Trophoblast cell (in vitro differentiated cells and primary cell): ENCODE results near the gene AKIP1.
"Not testable (repeated sequence)": the region's sequence is repeated elsewhere in the genome, so short reads cannot be mapped to it uniquely, and the experiment has no call there.

Experiments
- DNase-seq, 2 donors: peaks; one replicate each; pipeline ENCODE4 v3.0.0-alpha.2; 2016
- H2AFZ ChIP-seq: 2 replicates; pipeline ENCODE4 v1.6.1; 2013; ENCODE audit warnings: low read length, moderate library complexity, mild to moderate bottlenecking; ENCODE audit not compliant: insufficient read depth, poor library complexity
- H2AK5ac ChIP-seq: 2 replicates; pipeline ENCODE4 v1.6.1; 2013; ENCODE audit warnings: mild to moderate bottlenecking, low read length
- H2BK120ac ChIP-seq: 2 replicates; pipeline ENCODE4 v1.6.1; 2013; ENCODE audit warnings: low read length, mild to moderate bottlenecking, moderate library complexity; ENCODE audit not compliant: insufficient read depth, poor library complexity
- H2BK12ac ChIP-seq: 2 replicates; pipeline ENCODE4 v1.6.1; 2013; ENCODE audit warnings: mild to moderate bottlenecking, low read length, moderate library complexity
- H2BK5ac ChIP-seq: 2 replicates; pipeline ENCODE4 v1.6.1; 2013; ENCODE audit warnings: low read length, low read depth, moderate library complexity, mild to moderate bottlenecking; ENCODE audit not compliant: poor library complexity
- H3K14ac ChIP-seq: 2 replicates; pipeline ENCODE4 v1.6.1; 2013; ENCODE audit warnings: mild to moderate bottlenecking, low read length
- H3K18ac ChIP-seq: 2 replicates; pipeline ENCODE4 v1.6.1; 2013; ENCODE audit warnings: mild to moderate bottlenecking, low read length
- H3K23ac ChIP-seq: 2 replicates; pipeline ENCODE4 v1.6.1; 2013; ENCODE audit warnings: low read length
- H3K27ac ChIP-seq: 2 replicates; pipeline ENCODE4 v1.5.1; 2013; ENCODE audit warnings: low read depth, mild to moderate bottlenecking, inconsistent platforms, low read length, moderate library complexity
- H3K27me3 ChIP-seq: 2 replicates; pipeline ENCODE4 v1.6.1; 2013; ENCODE audit warnings: inconsistent platforms, mild to moderate bottlenecking, low read length, moderate library complexity; ENCODE audit not compliant: insufficient read depth
- H3K36me3 ChIP-seq, 2 experiments: 1 replicate in 1 of 2; 2 replicates in 1 of 2; pipeline ENCODE4 v1.6.1; 2013; ENCODE audit warnings: low read length in 2 of 2, mild to moderate bottlenecking in 2 of 2, moderate library complexity in 1 of 2; ENCODE audit not compliant: insufficient read depth in 2 of 2, control insufficient read depth in 1 of 2
- H3K4ac ChIP-seq: 2 replicates; pipeline ENCODE4 v1.6.1; 2013; ENCODE audit warnings: low read depth, mild to moderate bottlenecking, low read length, moderate library complexity
- H3K4me1 ChIP-seq, 2 experiments: 1 replicate in 1 of 2; 2 replicates in 1 of 2; pipeline ENCODE4 v1.6.1; 2013; ENCODE audit warnings: low read length in 2 of 2, mild to moderate bottlenecking in 2 of 2, moderate library complexity in 1 of 2; ENCODE audit not compliant: insufficient read depth in 2 of 2, control insufficient read depth in 1 of 2
- H3K4me2 ChIP-seq: 2 replicates; pipeline ENCODE4 v1.6.1; 2013; ENCODE audit warnings: inconsistent platforms, mild to moderate bottlenecking, low read length, moderate library complexity
- H3K4me3 ChIP-seq: 2 replicates; pipeline ENCODE4 v1.5.1; 2013; ENCODE audit warnings: mild to moderate bottlenecking, low read depth, low read length, inconsistent platforms
- H3K79me1 ChIP-seq: one replicate; pipeline ENCODE4 v1.6.1; 2013; ENCODE audit warnings: low read length
- H3K79me2 ChIP-seq: 2 replicates; pipeline ENCODE4 v1.6.1; 2013; ENCODE audit warnings: low read length, mild to moderate bottlenecking; ENCODE audit not compliant: control insufficient read depth, insufficient read depth, poor library complexity
- H3K9ac ChIP-seq: 2 replicates; pipeline ENCODE4 v1.6.1; 2013; ENCODE audit warnings: mild to moderate bottlenecking, low read length
- H3K9me3 ChIP-seq: 2 replicates; pipeline ENCODE4 v1.6.1; 2013; ENCODE audit warnings: low read depth, mild to moderate bottlenecking, control low read depth, inconsistent platforms, low read length; ENCODE audit not compliant: insufficient read depth
- H4K12ac ChIP-seq: 2 replicates; pipeline ENCODE4 v1.6.1; 2013; ENCODE audit warnings: low read depth, mild to moderate bottlenecking, low read length, moderate library complexity
- H4K8ac ChIP-seq: 2 replicates; pipeline ENCODE4 v1.6.1; 2013; ENCODE audit warnings: low read depth, mild to moderate bottlenecking, low read length, moderate library complexity
- H4K91ac ChIP-seq: one replicate; pipeline ENCODE4 v1.6.1; 2013; ENCODE audit warnings: low read depth, mild to moderate bottlenecking, low read length, moderate library complexity
- WGBS: extraction: QIAGEN DNeasy Blood & Tissue Kit; methylation state at CpG from one replicate; pipeline ENCODE4 v1.1.7; 2013; ENCODE audit warnings: missing lambda C conversion rate; ENCODE audit not compliant: insufficient read length, insufficient coverage; ENCODE audit errors: extremely low coverage; 5-methylcytosine and 5-hydroxymethylcytosine counted together

The AKIP1 gene

DNA sequence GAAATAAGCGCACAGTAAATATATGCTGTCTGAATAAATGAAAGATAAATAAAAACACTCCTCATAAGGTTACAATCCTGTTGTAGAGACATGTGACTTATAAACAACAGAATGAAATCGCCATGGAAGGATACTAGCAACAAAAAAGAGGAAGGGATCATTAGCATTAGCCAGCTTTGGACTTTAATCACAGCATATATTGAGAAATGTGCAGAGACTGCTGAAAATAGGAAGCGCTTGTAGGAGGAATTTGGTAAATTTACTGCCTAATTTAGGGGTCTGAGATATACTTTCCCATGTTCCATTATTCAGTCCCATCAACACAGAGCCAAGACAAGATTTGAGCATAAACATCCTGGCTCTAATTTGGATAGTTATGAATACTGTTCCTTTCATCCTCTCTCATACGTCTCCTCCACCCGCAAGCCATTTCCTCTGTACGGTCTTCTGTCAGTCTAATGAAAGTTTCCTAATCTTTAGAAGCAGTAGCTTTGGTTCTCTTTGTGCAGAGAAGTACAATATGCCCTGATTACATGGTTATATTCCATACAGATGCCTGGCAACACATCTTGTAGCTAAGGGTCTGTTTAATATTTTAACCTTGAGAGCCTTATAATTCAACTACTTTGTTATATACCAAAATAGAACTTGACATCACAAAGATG is 37.1 kb upstream of the AKIP1 start:
- no peak overlapping the region for H3K18ac ChIP-seq
- H2BK12ac ChIP-seq = no peak overlapping the region
- DNase-seq = no peak
- no CpG with 5 or more reads among the region's 6 CpGs for WGBS
- no peak overlapping the region for H3K4me3 ChIP-seq
- no peaks in the 10 kb centered on the region for H3K36me3 ChIP-seq
- H3K79me1 ChIP-seq = peaks cover 7% of the 10 kb centered on the region
- H3K79me2 ChIP-seq = peaks cover 6% of the 10 kb centered on the region
- H3K27me3 ChIP-seq = no peaks in the 10 kb centered on the region
- no peak overlapping the region for H3K27ac ChIP-seq
- no peaks in the 10 kb centered on the region for H3K9me3 ChIP-seq
- H3K4me1 ChIP-seq = peaks cover 0 to 3% of the 10 kb centered on the region in 2 experiments
- no peak overlapping the region for H2AK5ac ChIP-seq
- no peak overlapping the region for H3K23ac ChIP-seq
- H2BK120ac ChIP-seq = no peak overlapping the region
- no peak overlapping the region for H2BK5ac ChIP-seq
- H3K4me2 ChIP-seq = no peak overlapping the region
- no peak overlapping the region for H3K14ac ChIP-seq
- no peak overlapping the region for H3K9ac ChIP-seq
- H3K4ac ChIP-seq = no peak overlapping the region
- no peak overlapping the region for H4K12ac ChIP-seq
- H4K91ac ChIP-seq = no peak overlapping the region
- no peak overlapping the region for H4K8ac ChIP-seq
- no peak overlapping the region for H2AFZ ChIP-seq

DNA sequence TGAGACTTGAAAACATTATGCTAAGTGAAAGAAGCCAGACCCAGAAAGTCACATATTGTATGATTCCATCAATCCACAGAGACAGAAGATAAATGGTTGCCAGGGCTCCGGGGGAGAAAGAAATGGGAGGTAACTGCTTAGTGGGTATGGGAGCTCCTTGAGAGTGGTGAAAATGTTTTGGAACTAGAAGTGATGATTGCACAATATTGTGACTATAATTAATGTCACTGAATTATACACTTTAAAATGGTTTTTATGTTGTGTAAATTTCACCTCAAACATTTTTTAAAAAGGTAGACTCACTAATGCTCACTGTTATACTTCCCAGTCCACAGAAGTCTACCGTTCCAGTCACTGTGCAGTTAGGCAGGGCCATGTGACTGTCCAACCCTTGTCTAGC is 32.2 kb upstream of the AKIP1 start:
- H3K14ac ChIP-seq = no peak overlapping the region
- no peaks in the 10 kb centered on the region for H3K79me1 ChIP-seq
- H3K4ac ChIP-seq = no peak overlapping the region
- no peaks in the 10 kb centered on the region for H3K9me3 ChIP-seq
- no CpG with 5 or more reads among the region's 2 CpGs for WGBS
- no peak overlapping the region for H4K12ac ChIP-seq
- no peak overlapping the region for H3K27ac ChIP-seq
- H2BK120ac ChIP-seq = no peak overlapping the region
- H3K79me2 ChIP-seq = no peaks in the 10 kb centered on the region
- no peak overlapping the region for H3K9ac ChIP-seq
- H3K4me3 ChIP-seq = no peak overlapping the region
- H3K36me3 ChIP-seq = no peaks in the 10 kb centered on the region
- no peak overlapping the region for H4K91ac ChIP-seq
- no peak overlapping the region for H3K18ac ChIP-seq
- H3K23ac ChIP-seq = no peak overlapping the region
- DNase-seq = no peak
- no peak overlapping the region for H2AFZ ChIP-seq
- H3K4me2 ChIP-seq = no peak overlapping the region
- H2BK12ac ChIP-seq = no peak overlapping the region
- no peak overlapping the region for H2AK5ac ChIP-seq
- no peaks in the 10 kb centered on the region for H3K4me1 ChIP-seq
- H4K8ac ChIP-seq = no peak overlapping the region
- no peaks in the 10 kb centered on the region for H3K27me3 ChIP-seq
- no peak overlapping the region for H2BK5ac ChIP-seq

DNA sequence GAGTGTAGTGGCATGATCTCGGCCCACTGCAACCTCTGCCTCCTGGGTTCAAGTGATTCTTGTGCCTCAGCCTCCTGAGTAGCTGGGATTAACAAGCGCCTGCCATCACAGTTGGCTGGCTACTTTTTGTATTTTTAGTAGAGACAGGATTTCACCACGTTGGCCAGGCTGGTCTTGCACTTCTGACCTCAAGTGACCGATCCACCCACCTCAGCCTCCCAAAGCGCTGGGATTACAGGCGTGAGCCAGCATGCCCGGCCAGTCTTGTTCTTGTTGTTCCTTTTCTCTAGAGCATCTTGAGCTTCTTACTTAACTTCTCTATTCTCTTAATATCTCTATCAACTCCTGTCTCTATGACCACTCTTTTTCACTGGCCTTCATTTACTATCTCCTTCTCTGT is 29.4 kb upstream of the AKIP1 start:
- H2BK12ac ChIP-seq, H3K18ac ChIP-seq, DNase-seq, H3K27ac ChIP-seq, H3K79me1 ChIP-seq, H4K8ac ChIP-seq, H2AK5ac ChIP-seq, H3K4ac ChIP-seq, H3K14ac ChIP-seq, H2BK120ac ChIP-seq, H3K4me2 ChIP-seq, H3K9ac ChIP-seq, H3K36me3 ChIP-seq, H3K79me2 ChIP-seq, H3K27me3 ChIP-seq, H3K9me3 ChIP-seq, H3K4me1 ChIP-seq, H4K91ac ChIP-seq, H3K4me3 ChIP-seq, H3K23ac ChIP-seq, H2BK5ac ChIP-seq, H4K12ac ChIP-seq, H2AFZ ChIP-seq: not testable (repeated sequence)
- no CpG with 5 or more reads among the region's 7 CpGs for WGBS

DNA sequence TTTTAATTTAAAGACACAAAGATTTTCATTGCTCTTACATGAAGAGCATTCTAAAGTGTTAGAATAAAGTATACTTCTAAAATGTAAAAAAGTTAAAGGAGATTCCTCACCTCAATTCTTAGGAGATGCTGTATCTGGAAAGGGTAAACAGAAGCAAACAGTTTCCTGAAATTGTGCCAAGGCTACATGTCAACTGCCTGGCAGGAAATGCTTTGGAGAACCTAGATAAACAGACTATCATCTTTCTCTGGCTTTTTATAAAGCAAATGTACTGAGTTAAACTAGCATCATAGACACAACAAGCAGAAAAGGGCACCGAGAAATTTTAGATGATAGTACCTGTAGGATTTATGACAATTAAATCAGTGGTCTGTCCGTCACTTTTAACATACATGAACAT is 24.7 kb upstream of the AKIP1 start:
- no peak overlapping the region for H2BK12ac ChIP-seq
- H2AFZ ChIP-seq = no peak overlapping the region
- H3K4me1 ChIP-seq = no peaks in the 10 kb centered on the region
- H4K8ac ChIP-seq = no peak overlapping the region
- no peak overlapping the region for H3K9ac ChIP-seq
- H3K4me3 ChIP-seq = no peak overlapping the region
- no peak overlapping the region for H3K4ac ChIP-seq
- no peak overlapping the region for H2BK5ac ChIP-seq
- H2BK120ac ChIP-seq = no peak overlapping the region
- H3K9me3 ChIP-seq = peaks cover 4% of the 10 kb centered on the region
- no peak overlapping the region for H3K18ac ChIP-seq
- no peaks in the 10 kb centered on the region for H3K27me3 ChIP-seq
- no peaks in the 10 kb centered on the region for H3K79me1 ChIP-seq
- H3K4me2 ChIP-seq = no peak overlapping the region
- no peak overlapping the region for H3K27ac ChIP-seq
- no CpG with 5 or more reads among the region's 2 CpGs for WGBS
- no peaks in the 10 kb centered on the region for H3K79me2 ChIP-seq
- H3K14ac ChIP-seq = no peak overlapping the region
- no peak overlapping the region for H4K91ac ChIP-seq
- DNase-seq = no peak
- H3K36me3 ChIP-seq = no peaks in the 10 kb centered on the region
- no peak overlapping the region for H4K12ac ChIP-seq
- no peak overlapping the region for H3K23ac ChIP-seq
- no peak overlapping the region for H2AK5ac ChIP-seq
